Hepatocyte (in vitro differentiated cells): ENCODE results near the gene SPAG6.

Experiments used
- CTCF ChIP-seq: fragments of 200-600 bp; sonication (generic); IDR thresholded peaks from 2 replicates; pipeline ENCODE4 v1.5.1; 2016; ENCODE audit warnings: antibody characterized with exemption, mild to moderate bottlenecking; ENCODE audit not compliant: poor library complexity
- EZH2 ChIP-seq: fragments of 200-600 bp; sonication (generic); IDR thresholded peaks from 2 replicates; pipeline ENCODE4 v1.6.1; 2016; ENCODE audit warnings: antibody characterized with exemption, mild to moderate bottlenecking, borderline replicate concordance

GRCh38 chr10:22333167-22333974, 11.9 kb upstream of the SPAG6 start:
- no peak for TF ChIP-seq CTCF
- no peak for TF ChIP-seq EZH2
